Thyroid gland (tissue), 4 donors: ENCODE data around the gene GATA3. TPM values are rescaled to one million over a fixed set of nuclear protein-coding genes. Genes with fewer than 3 reads are reported as not detected.

ENCODE experiments used
- DNase-seq, 2 donors: peaks; one replicate each; pipeline ENCODE4 v3.0.0-alpha.2; 2019
- H3K27ac ChIP-seq, 3 donors: fragments of 200-600 bp; sonication (generic); 1 replicate in 2 of 3; 2 replicates in 1 of 3; pipeline ENCODE4 v1.5.1; 2016 to 2019; ENCODE audit warnings: mild to moderate bottlenecking in 1 of 3, moderate library complexity in 1 of 3
- H3K27me3 ChIP-seq: fragments of 200-600 bp; sonication (generic); one replicate; pipeline ENCODE4 v1.5.1; 2019
- H3K36me3 ChIP-seq, 2 donors: fragments of 200-600 bp; sonication (generic); one replicate each; pipeline ENCODE4 v1.5.1; 2016 to 2019
- H3K4me1 ChIP-seq, 2 donors: fragments of 200-600 bp; sonication (generic); one replicate each; pipeline ENCODE4 v1.5.1; 2017 to 2019
- H3K4me3 ChIP-seq, 3 donors: fragments of 200-600 bp; sonication (generic); replicated peaks in 1 of 3; 1 replicate in 2 of 3; 2 replicates in 1 of 3; pipeline ENCODE4 v1.5.1; 2016; ENCODE audit warnings: mild to moderate bottlenecking in 1 of 3
- H3K9me3 ChIP-seq: fragments of 200-600 bp; sonication (generic); one replicate; pipeline ENCODE4 v1.5.1; 2017
- POLR2A ChIP-seq, 2 donors: fragments of 450-650 bp; IDR thresholded peaks; one replicate each; pipeline ENCODE4 v1.6.1; 2017; ENCODE audit warnings: antibody characterized with exemption in 2 of 2, mild to moderate bottlenecking in 2 of 2, moderate library complexity in 1 of 2
- WGBS, 2 donors: methylation state at CpG; one replicate each; pipeline ENCODE4 v1.1.5; 2017; 5-methylcytosine and 5-hydroxymethylcytosine counted together
- intact Hi-C: fragments of 100-400 bp; cut with DNase I; formaldehyde crosslinking; loops from one replicate; pipeline ENCODE4 v1.15.1; 2023
- total RNA-seq, 4 donors: library from RNA; depleted of rRNA; stranded (reverse); fragments of >200 nt; gene quantifications; one replicate each; pipeline ENCODE4 v1.2.3, GENCODE V29; 2016
- TF ChIP-seq, protein P1 (sequence below), 6 experiments: fragments of 200-600 bp in 3 of 6; fragments of 450-650 bp in 3 of 6; sonication (generic) in 3 of 6; IDR thresholded peaks; one replicate each; pipeline ENCODE4 v1.5.1; 2016 to 2019; ENCODE audit warnings: antibody characterized with exemption in 6 of 6, mild to moderate bottlenecking in 2 of 6, inconsistent platforms in 1 of 6, moderate library complexity in 1 of 6

Gene GATA3
- total RNA-seq, 4 donors from 2014 or later = 1.1 to 3.8 (median 1.9) TPM

DNA sequence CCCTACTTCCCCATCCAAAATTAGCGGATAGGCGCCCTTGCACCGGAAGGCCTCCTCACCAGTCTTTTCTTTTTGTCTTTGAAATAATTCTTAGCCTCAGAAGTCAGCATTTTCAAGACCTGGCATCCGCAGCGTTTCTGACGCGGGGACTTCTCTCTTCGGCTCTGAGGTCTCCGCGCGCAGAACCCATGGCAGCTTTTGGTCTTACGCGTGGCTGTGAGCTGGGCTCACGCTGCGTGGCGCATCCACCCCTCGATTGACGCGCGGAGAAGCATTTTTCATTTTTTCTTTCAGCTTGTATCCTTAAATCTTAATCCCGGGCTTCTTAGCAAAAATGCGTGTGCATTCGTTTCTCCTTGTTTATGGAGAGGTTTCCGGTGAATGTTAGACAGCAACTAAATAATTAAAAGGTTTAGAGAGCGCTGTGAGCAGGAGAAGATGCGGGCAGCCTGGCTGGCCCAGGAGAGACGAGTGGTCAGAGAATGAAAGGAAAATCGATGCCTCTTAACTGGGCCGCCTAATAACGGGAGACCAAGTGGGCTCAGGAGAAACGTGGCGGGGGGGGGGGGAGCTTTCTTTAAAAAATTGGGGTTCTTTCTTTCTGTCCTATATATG lies 2.0 kb upstream of the GATA3 start:
- no peak overlapping the region for H3K27ac ChIP-seq
- WGBS, 2 donors = 17 to 19% methylated on average over 32 of the region's 32 CpGs
- TF ChIP-seq, protein P1, sequence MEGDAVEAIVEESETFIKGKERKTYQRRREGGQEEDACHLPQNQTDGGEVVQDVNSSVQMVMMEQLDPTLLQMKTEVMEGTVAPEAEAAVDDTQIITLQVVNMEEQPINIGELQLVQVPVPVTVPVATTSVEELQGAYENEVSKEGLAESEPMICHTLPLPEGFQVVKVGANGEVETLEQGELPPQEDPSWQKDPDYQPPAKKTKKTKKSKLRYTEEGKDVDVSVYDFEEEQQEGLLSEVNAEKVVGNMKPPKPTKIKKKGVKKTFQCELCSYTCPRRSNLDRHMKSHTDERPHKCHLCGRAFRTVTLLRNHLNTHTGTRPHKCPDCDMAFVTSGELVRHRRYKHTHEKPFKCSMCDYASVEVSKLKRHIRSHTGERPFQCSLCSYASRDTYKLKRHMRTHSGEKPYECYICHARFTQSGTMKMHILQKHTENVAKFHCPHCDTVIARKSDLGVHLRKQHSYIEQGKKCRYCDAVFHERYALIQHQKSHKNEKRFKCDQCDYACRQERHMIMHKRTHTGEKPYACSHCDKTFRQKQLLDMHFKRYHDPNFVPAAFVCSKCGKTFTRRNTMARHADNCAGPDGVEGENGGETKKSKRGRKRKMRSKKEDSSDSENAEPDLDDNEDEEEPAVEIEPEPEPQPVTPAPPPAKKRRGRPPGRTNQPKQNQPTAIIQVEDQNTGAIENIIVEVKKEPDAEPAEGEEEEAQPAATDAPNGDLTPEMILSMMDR (IDR thresholded peaks at IDR 0.05) = no peak
- no peak for TF ChIP-seq POLR2A (IDR thresholded peaks at IDR 0.05)
- H3K4me3 ChIP-seq = no peak overlapping the region
- no peaks in the 10 kb centered on the region for H3K36me3 ChIP-seq
- H3K4me1 ChIP-seq = peaks cover 32 to 47% of the 10 kb centered on the region in 2 donors
- H3K27me3 ChIP-seq = peaks cover 51% of the 10 kb centered on the region
- DNase-seq = no peak
- no peaks in the 10 kb centered on the region for H3K9me3 ChIP-seq
- intact Hi-C loops = loop anchor here (10.0 kb wide), 1 partner anchor 822 kb away; no protein-coding TSS in a partner anchor

DNA sequence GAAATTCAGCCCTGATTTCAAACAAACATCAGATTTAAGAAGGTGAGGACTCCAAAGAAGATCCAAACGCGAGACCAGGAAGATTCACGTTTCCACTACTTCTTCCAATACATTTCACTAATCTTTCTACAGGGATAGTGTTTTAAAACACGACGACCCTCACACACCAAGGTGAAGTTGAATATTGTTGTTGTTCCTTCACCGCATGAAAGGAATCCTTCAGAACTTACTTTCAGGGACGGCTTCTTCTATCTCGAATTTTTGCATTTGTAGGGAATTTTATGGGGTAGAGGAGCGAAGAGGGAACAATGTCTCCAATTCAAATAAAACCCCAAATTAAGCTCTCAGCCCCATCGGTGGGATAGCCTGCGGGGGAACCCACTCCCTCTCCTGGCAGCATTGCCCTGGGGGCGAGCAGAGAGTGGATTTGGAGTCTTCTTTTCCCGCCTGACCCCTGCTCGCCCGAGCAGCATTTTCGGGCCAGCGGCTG lies 1.5 kb upstream of the GATA3 start:
- DNase-seq = no peak
- H3K27ac ChIP-seq = no peak overlapping the region
- WGBS, 2 donors = 16 to 17% methylated on average over 12 to 16 of the region's 17 CpGs
- H3K27me3 ChIP-seq = peaks cover 46% of the 10 kb centered on the region
- no peaks in the 10 kb centered on the region for H3K36me3 ChIP-seq
- intact Hi-C loops = loop anchor here (10.0 kb wide), 1 partner anchor 822 kb away; no protein-coding TSS in a partner anchor
- TF ChIP-seq, protein P1 (IDR thresholded peaks at IDR 0.05) = peak in 1 of 6 experiments; percentile 77
- no peak for TF ChIP-seq POLR2A (IDR thresholded peaks at IDR 0.05)
- no peaks in the 10 kb centered on the region for H3K9me3 ChIP-seq
- H3K4me3 ChIP-seq = peak overlapping the region in 1 of 3 donors; percentile 53
- H3K4me1 ChIP-seq = peaks cover 32 to 47% of the 10 kb centered on the region in 2 donors

DNA sequence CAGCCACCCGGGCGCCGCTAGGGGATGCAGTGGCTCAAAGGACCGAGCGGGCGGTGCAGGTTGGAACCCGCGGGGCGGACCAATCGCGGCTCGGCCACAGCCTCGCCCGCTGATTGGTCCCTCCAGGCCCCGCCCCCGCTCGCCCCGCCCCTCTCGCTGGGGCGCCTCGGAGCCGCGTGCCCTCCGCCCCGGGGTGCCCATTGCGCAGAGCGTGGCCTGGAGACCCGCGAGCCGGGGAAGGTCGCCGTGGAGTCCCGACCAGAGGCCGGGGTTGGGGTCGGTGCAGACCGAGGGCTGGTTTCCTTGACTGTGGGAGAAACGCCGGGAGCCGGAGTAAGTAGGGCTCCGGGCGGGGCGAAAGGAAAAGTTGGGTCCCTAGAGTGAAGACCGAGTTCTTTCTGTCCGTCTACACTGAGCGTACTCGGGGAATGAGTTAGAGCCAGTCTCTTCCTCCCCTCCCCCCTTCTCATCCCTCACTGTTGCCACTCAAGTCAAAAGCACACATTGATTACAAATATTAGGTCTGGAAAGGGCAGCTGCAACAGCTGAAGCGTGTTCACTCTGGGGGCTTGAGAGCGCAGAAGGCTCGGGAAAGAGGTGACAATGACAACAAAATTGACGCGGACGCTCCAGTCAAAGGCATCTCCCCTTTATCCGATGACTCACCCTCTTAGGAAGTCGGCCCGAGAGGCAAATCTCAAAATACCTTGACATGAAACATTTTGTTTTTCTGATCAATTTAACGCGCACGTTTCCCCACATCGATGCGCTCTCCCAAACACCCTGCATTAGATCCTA lies 843 bp upstream of the GATA3 start:
- 2 to 3% methylated on average over 23 to 33 of the region's 60 CpGs for WGBS, 2 donors
- H3K4me1 ChIP-seq = peaks cover 32 to 47% of the 10 kb centered on the region in 2 donors
- peak; percentile 93 to 95 for DNase-seq
- peaks cover 39% of the 10 kb centered on the region for H3K27me3 ChIP-seq
- peak overlapping the region in 2 of 3 donors; percentile 32 to 65 for H3K27ac ChIP-seq
- peak in 1 of 2 donors; percentile 50 for TF ChIP-seq POLR2A (IDR thresholded peaks at IDR 0.05)
- TF ChIP-seq, protein P1 (IDR thresholded peaks at IDR 0.05) = peak in 5 of 6 experiments; percentile 80 to 97 (median 93)
- no peaks in the 10 kb centered on the region for H3K9me3 ChIP-seq
- H3K4me3 ChIP-seq = peak overlapping the region; percentile 50 to 59 (median 53)
- intact Hi-C loops = loop anchor here (10.0 kb wide), 1 partner anchor 821 kb away; no protein-coding TSS in a partner anchor
- no peaks in the 10 kb centered on the region for H3K36me3 ChIP-seq

DNA sequence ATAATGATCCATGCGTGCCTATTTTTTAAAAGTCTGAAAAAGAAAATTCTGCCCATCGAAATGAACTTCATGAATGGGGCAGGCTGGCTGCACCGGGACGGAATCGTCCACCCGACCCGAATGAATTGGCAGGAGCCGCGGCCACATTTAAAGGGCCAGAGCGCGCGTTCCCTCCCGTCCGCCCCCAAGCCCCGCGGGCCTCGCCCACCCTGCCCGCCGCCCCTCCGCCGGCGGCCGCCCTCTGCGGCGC lies 319 bp upstream of the GATA3 start:
- intact Hi-C loops = loop anchor here (10.0 kb wide), 1 partner anchor 821 kb away; no protein-coding TSS in a partner anchor
- peak overlapping the region in 2 of 3 donors; percentile 32 to 65 for H3K27ac ChIP-seq
- no peak for TF ChIP-seq POLR2A (IDR thresholded peaks at IDR 0.05)
- TF ChIP-seq, protein P1 (IDR thresholded peaks at IDR 0.05) = no peak

More for the DNA sequence above, 319 bp upstream of the GATA3 start:
- Histone ChIP-seq H3K4me3 (peak overlapping the region; percentile 50 to 59 (median 53)), H3K9me3 (no peaks in the 10 kb centered on the region), H3K27me3 (peaks cover 34% of the 10 kb centered on the region), H3K4me1 (peaks cover 32 to 46% of the 10 kb centered on the region in 2 donors), H3K36me3 (no peaks in the 10 kb centered on the region)
- 0% methylated on average over 6 to 23 of the region's 25 CpGs for WGBS, 2 donors
- peak in 1 of 2 donors; percentile 65 for DNase-seq
